ENCODE results near the gene PRR20G.

- TF ChIP-seq EZH2 (IDR thresholded peaks at IDR 0.05; ENCODE audit: low read depth, unreplicated experiment) (no peak), POLR2AphosphoS5 (IDR thresholded peaks at IDR 0.05; ENCODE audit: low read depth) (no peak), JUNB (IDR thresholded peaks at IDR 0.05; ENCODE audit: unreplicated experiment) (no peak), EZH2phosphoT487 (IDR thresholded peaks at IDR 0.05; ENCODE audit: unreplicated experiment) (no peak)
- TF ChIP-seq, protein P1, sequence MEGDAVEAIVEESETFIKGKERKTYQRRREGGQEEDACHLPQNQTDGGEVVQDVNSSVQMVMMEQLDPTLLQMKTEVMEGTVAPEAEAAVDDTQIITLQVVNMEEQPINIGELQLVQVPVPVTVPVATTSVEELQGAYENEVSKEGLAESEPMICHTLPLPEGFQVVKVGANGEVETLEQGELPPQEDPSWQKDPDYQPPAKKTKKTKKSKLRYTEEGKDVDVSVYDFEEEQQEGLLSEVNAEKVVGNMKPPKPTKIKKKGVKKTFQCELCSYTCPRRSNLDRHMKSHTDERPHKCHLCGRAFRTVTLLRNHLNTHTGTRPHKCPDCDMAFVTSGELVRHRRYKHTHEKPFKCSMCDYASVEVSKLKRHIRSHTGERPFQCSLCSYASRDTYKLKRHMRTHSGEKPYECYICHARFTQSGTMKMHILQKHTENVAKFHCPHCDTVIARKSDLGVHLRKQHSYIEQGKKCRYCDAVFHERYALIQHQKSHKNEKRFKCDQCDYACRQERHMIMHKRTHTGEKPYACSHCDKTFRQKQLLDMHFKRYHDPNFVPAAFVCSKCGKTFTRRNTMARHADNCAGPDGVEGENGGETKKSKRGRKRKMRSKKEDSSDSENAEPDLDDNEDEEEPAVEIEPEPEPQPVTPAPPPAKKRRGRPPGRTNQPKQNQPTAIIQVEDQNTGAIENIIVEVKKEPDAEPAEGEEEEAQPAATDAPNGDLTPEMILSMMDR (conservative IDR thresholded peaks at IDR 0.05; ENCODE audit: low read depth in 2 of 2): no peak
These were observed 22.9 kb downstream of the PRR20G start for GRCh38 chr3:127264794-127265514.

Data from GM23338 (cell line).